Naive thymus-derived CD8-positive, alpha-beta T cell (primary cell): Measurements from ENCODE around the gene ZNF566. TPM values are rescaled to one million over a fixed set of nuclear protein-coding genes. Genes with fewer than 3 reads are reported as not detected.
"Not testable (repeated sequence)": the region's sequence is repeated elsewhere in the genome, so short reads cannot be mapped to it uniquely, and the experiment has no call there.

ENCODE experiments used
- ATAC-seq, 2 donors: fragments of 150-1000 bp; cut with Tn5 transposase in 1 of 2; sonication (Bioruptor Pico), chemical (Tn5 transposase) in 1 of 2; 1 replicate in 1 of 2; 2 replicates in 1 of 2; pipeline ENCODE4 v1.10.0; 2021; ENCODE audit warnings: mild to moderate bottlenecking in 2 of 2, moderate library complexity in 2 of 2
- POLR2A ChIA-PET: fragments of 350-600 bp; sonication (Branson Sonifier 250); formaldehyde crosslinking; loops from one replicate; lab custom pipeline; 2021; ENCODE audit warnings: antibody characterized with exemption; lab: Charles Lee
- DNase-seq, 10 donors: peaks; one replicate each; pipeline versions ENCODE4 v3.0.0 to v3.0.0-alpha.2; 2020 to 2022
- H3K27ac Mint-ChIP-seq, 10 donors: one replicate each; pipeline ENCODE4 v1.8.0; 2020 to 2022; ENCODE audit warnings: mild to moderate bottlenecking in 10 of 10, mixed read lengths in 10 of 10, moderate library complexity in 4 of 10, inconsistent platforms in 1 of 10
- H3K27me3 Mint-ChIP-seq, 5 donors: one replicate each; pipeline ENCODE4 v1.8.0; 2021 to 2022; ENCODE audit warnings: mixed read lengths in 5 of 5
- H3K36me3 Mint-ChIP-seq, 3 donors: one replicate each; pipeline ENCODE4 v1.8.0; 2020 to 2022; ENCODE audit warnings: mixed read lengths in 3 of 3, mild to moderate bottlenecking in 2 of 3, inconsistent platforms in 1 of 3
- H3K4me1 Mint-ChIP-seq, 4 donors: one replicate each; pipeline ENCODE4 v1.8.0; 2021 to 2022; ENCODE audit warnings: mixed read lengths in 4 of 4
- H3K4me3 Mint-ChIP-seq, 10 donors: one replicate each; pipeline ENCODE4 v1.8.0; 2020 to 2022; ENCODE audit warnings: mild to moderate bottlenecking in 10 of 10, mixed read lengths in 10 of 10, moderate library complexity in 6 of 10, inconsistent platforms in 1 of 10
- H3K9me3 Mint-ChIP-seq, 9 donors: one replicate each; pipeline ENCODE4 v1.8.0; 2020 to 2022; ENCODE audit warnings: mixed read lengths in 9 of 9, mild to moderate bottlenecking in 3 of 9, inconsistent platforms in 1 of 9, moderate library complexity in 1 of 9
- polyA plus RNA-seq, 3 donors: library from polyadenylated mRNA; unstranded; fragments of 300-500 nt; fragmentation: Illumina TruSeq; gene quantifications; one replicate each; pipeline ENCODE4 v1.2.3, GENCODE V29; 2021
- total RNA-seq, 8 experiments: library from RNA in 2 of 8; stranded (reverse) in 2 of 8; gene quantifications; one replicate each; pipeline ENCODE4 v1.2.3 and lab custom pipeline; 2021 to 2026

Gene ZNF566
- total and polyA plus RNA-seq, 5 experiments from 2014 or later = 9.0 to 24.2 (median 22.7) TPM

DNA sequence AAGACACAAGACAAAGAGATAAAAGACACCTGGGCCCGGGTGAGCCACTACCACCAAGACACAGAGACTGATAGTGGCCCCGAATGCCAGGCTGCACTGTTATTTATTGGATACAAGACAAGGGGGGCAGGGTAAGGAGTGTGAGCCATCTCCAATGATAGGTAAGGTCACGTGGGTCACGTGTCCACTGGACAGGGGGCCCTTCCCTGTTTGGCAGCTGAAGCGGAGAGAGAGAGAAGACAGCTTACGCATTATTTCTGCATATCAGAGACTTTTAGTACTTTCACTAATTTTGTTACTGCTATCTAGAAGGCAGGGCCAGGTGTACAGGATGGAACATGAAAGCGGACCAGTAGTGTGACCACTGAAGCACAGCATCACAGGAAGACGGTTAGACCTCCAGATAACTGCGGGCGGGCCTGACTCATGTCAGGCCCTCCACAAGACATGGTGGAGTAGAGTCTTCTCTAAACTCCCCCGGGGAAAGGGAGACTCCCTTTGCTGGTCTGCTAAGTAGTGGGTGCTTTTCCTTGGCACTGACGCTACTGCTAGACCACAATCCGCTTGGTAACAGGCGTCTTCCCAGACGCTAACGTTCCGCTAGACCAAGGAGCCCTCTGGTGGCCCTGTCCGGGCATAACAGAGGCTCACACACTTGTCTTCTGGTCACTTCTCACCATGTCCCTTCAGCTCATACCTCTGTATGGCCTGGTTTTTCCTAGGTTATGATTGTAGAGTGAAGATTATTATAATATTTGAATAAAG lies 3.5 kb upstream of the ZNF566 start:
- ATAC-seq, POLR2A ChIA-PET, H3K27me3 Mint-ChIP-seq: not testable (repeated sequence)
- H3K36me3 Mint-ChIP-seq = peaks cover 0 to 17% (median 10%) of the 10 kb centered on the region in 3 donors
- peak overlapping the region in 1 of 10 donors; percentile 10 for H3K4me3 Mint-ChIP-seq
- peaks cover 22 to 25% (median 24%) of the 10 kb centered on the region in 4 donors for H3K4me1 Mint-ChIP-seq
- H3K27ac Mint-ChIP-seq = peak overlapping the region in 1 of 10 donors; percentile 46
- DNase-seq = peak in 3 of 10 donors; percentile 4 to 62 (median 10)
- H3K9me3 Mint-ChIP-seq = peaks cover 0 to 54% (median 17%) of the 10 kb centered on the region in 9 donors

DNA sequence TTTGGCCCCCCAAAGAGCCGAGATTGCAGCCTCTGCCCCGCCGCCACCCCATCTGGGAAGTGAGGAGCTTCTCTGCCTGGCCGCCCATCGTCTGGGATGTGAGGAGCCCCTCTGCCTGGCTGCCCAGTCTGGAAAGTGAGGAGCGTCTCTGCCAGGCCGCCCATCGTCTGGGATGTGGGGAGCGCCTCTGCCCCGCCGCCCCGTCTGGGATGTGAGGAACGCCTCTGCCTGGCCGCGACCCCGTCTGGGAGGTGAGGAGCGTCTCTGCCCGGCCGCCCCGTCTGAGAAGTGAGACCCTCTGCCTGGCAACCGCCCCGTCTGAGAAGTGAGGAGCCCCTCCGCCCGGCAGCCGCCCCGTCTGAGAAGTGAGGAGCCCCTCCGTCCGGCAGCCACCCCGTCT lies 1.5 kb upstream of the ZNF566 start:
- Mint-ChIP-seq H3K4me3 (peak overlapping the region in 5 of 10 donors; percentile 31 to 99 (median 48)), H3K36me3 (peaks cover 9 to 17% (median 14%) of the 10 kb centered on the region in 3 donors), H3K4me1 (peaks cover 23 to 36% (median 33%) of the 10 kb centered on the region in 4 donors), H3K9me3 (peaks cover 0 to 48% (median 12%) of the 10 kb centered on the region in 9 donors), H3K27ac (peak overlapping the region in 3 of 10 donors; percentile 44 to 99 (median 60))
- ATAC-seq, DNase-seq, H3K27me3 Mint-ChIP-seq: not testable (repeated sequence)
- POLR2A ChIA-PET = interaction anchor here (2.3 kb wide), 1 partner anchor 38 kb away, joined by 32 read pairs; the partner anchor contains the start of gene ZNF260

DNA sequence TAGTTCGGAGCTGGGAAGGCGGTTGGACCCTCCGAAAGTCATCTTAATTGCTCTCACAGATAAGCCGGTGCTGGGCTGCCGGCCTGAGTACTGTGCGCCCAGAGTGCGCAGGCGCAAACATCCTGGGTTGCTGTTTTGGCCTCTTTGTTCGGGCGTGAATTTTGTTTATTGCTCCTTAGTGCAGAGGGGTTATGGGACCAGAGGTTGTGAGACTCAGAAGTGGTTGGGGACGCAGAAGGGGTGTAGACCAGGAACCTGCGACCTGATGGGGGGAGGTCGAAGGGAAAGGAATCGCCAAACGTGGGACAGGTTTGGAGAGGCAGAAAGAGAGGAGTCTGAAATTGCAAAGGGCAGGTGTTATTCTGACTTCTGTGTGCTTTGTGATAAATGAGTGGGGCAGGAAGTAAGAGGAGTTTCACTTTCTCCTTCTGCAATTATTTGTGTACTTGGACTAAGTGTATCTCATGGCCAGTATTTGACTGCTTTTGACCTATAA lies 607 bp upstream of the ZNF566 start:
- POLR2A ChIA-PET = interaction anchor here (0.9 to 2.3 kb wide), 18 partner anchors 12 to 1105 kb away, joined by 3 to 32 read pairs (median 6); partner anchors contain the start of genes THAP8, ZFP14, ZFP82 and ZNF146
- ATAC-seq (peak; percentile 51 to 69), DNase-seq (peak in 7 of 10 donors; percentile 55 to 84 (median 65))
- Mint-ChIP-seq H3K9me3 (peaks cover 0 to 48% (median 12%) of the 10 kb centered on the region in 9 donors), H3K27ac (peak overlapping the region; percentile 97 to 99 (median 99)), H3K27me3 (no peaks in the 10 kb centered on the region), H3K4me1 (peaks cover 23 to 36% (median 33%) of the 10 kb centered on the region in 4 donors), H3K36me3 (peaks cover 13 to 21% (median 15%) of the 10 kb centered on the region in 3 donors), H3K4me3 (peak overlapping the region; percentile 92 to 100 (median 98))

GRCh38 chr19:36488846-36489117 lies 579 bp downstream of the ZNF566 start:
- peaks cover 19 to 33% (median 20%) of the 10 kb centered on the region in 3 donors for H3K36me3 Mint-ChIP-seq
- POLR2A ChIA-PET = interaction anchor here (0.6 to 2.3 kb wide), 18 partner anchors 16 to 1106 kb away, joined by 3 to 32 read pairs (median 5); partner anchors contain the start of genes ZFP14, ZFP82, ZNF146 and ZNF260
- no peak for DNase-seq
- H3K4me3 Mint-ChIP-seq = peak overlapping the region; percentile 92 to 100 (median 98)
- H3K4me1 Mint-ChIP-seq = peaks cover 23 to 36% (median 33%) of the 10 kb centered on the region in 4 donors
- peaks cover 0 to 53% (median 15%) of the 10 kb centered on the region in 9 donors for H3K9me3 Mint-ChIP-seq
- H3K27me3 Mint-ChIP-seq = no peaks in the 10 kb centered on the region
- ATAC-seq = peak in 1 of 2 donors; percentile 34
- peak overlapping the region; percentile 97 to 99 (median 99) for H3K27ac Mint-ChIP-seq

DNA sequence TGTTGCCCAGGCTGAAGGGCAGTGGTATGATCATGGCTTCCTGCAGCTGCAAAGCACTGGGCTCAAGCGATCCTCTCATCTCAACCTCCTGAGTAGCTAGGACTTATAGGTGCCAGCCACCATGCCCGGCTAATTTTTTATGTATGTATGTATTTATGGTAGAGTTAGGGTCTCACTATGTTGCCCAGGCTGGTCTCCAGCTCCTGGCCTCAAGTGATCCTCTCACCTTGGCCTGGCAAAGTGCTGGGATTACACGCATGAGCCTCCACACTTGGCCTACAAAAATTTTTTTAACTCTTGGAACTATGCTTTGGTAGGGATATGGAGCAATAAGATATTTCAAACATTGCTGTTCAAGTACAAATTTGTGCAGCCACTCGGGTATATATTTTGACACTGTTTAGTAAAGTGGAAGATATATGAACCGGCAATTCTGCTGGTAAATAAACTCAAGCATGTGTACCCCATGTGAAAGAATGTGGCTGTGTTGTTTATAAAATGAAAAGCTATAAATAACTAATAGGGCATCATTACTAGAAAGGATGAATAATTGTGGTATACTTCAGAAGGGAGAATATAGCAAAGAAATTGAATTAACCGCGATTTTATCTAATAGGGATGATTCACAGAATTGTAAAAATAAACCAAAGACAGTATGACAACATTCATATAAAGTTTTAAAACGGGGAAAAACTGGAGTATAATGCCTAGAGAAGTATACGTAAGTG lies 1.1 kb downstream of the ZNF566 start:
- peaks cover 0 to 55% (median 15%) of the 10 kb centered on the region in 9 donors for H3K9me3 Mint-ChIP-seq
- peaks cover 23 to 37% (median 24%) of the 10 kb centered on the region in 3 donors for H3K36me3 Mint-ChIP-seq
- POLR2A ChIA-PET = interaction anchor here (0.6 to 2.3 kb wide), 12 partner anchors 40 to 1106 kb away, joined by 3 to 32 read pairs (median 8); partner anchors contain the start of genes ZFP14, ZFP82, ZNF146 and ZNF260
- peak overlapping the region; percentile 97 to 99 (median 99) for H3K27ac Mint-ChIP-seq
- DNase-seq = no peak
- peaks cover 23 to 36% (median 35%) of the 10 kb centered on the region in 4 donors for H3K4me1 Mint-ChIP-seq
- no peak for ATAC-seq
- peak overlapping the region; percentile 92 to 100 (median 98) for H3K4me3 Mint-ChIP-seq
- H3K27me3 Mint-ChIP-seq = no peaks in the 10 kb centered on the region

DNA sequence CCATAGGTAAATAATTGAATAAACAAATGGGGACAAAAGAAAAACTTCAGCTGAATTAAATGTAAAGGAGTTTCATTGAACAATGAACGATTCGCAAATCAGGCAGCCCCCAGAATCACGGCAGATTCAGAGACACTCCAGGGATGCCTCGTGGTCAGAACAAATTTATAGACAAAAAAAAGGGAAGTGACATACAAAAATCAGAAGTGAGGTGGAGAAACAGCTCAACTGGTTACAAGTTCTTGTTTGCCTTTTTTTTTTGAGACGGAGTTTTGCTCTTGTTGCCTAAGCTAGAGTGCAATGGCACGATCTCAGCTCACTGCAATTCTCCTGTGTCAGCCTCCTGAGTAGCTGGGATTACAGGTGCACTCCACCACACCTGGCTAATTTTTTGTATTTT lies 5.7 kb downstream of the ZNF566 start:
- no peak for ATAC-seq
- POLR2A ChIA-PET = interaction anchor here (0.9 kb wide), 1 partner anchor 66 kb away, joined by 3 read pairs; no protein-coding TSS in a partner anchor
- Mint-ChIP-seq H3K36me3 (peaks cover 41 to 67% (median 57%) of the 10 kb centered on the region in 3 donors), H3K27ac (no peak overlapping the region), H3K9me3 (peaks cover 0 to 75% (median 26%) of the 10 kb centered on the region in 9 donors), H3K4me1 (peaks cover 7 to 20% (median 19%) of the 10 kb centered on the region in 4 donors), H3K27me3 (no peaks in the 10 kb centered on the region), H3K4me3 (no peak overlapping the region)
- DNase-seq = no peak

DNA sequence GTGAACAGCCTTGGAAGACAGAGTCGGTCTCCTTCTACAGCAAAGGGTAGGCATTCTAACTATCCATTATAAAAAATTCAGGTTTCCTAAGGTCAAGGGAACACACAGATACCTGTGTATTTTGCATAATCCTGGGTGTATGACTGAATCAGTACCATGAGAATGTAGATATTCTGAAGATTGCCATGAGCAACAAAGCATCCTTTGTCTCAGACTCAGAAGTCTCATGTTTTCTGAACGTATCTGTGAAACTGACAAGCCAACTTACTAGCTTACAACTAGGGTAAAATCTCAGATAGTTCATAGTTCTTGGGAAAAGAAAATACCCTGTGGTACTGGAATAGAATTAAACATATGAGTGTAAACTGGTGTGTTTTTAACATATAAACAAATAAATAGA lies 6.5 kb downstream of the ZNF566 start:
- ATAC-seq (no peak), DNase-seq (no peak)
- Mint-ChIP-seq H3K4me3 (no peak overlapping the region), H3K4me1 (peaks cover 4 to 12% (median 11%) of the 10 kb centered on the region in 4 donors), H3K27ac (no peak overlapping the region), H3K36me3 (peaks cover 45 to 75% (median 63%) of the 10 kb centered on the region in 3 donors), H3K9me3 (peaks cover 0 to 80% (median 26%) of the 10 kb centered on the region in 9 donors), H3K27me3 (no peaks in the 10 kb centered on the region)
- POLR2A ChIA-PET = interaction anchor here (0.9 kb wide), 1 partner anchor 65 kb away, joined by 3 read pairs; no protein-coding TSS in a partner anchor

DNA sequence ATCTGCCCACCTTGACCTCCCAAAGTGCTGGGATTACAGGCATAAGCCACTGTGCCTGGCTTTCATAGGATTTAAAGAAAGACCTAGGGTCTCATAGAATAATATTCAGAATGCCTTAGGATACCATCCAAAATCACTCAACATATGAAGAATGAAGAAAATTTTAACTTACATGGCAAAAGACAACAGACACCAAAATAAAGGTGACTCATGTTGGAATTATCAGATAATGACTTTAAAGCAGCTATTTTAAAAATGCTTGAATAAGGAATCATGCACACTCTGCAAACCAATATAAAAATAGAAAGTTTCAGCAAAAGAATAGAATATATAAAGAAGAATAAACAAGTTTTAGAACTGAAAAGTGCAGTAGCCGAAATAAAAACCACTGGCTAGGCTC lies 29.3 kb downstream of the ZNF566 start:
- Mint-ChIP-seq H3K4me1 (no peaks in the 10 kb centered on the region), H3K27ac (no peak overlapping the region), H3K4me3 (no peak overlapping the region), H3K9me3 (peaks cover 22 to 95% (median 39%) of the 10 kb centered on the region in 9 donors), H3K36me3 (peaks cover 51 to 77% (median 53%) of the 10 kb centered on the region in 3 donors), H3K27me3 (no peaks in the 10 kb centered on the region)
- ATAC-seq (no peak), DNase-seq (no peak)
- POLR2A ChIA-PET = no interaction called here

- DNase-seq (no peak), ATAC-seq (no peak)
- no peaks in the 10 kb centered on the region for H3K4me1 Mint-ChIP-seq
- H3K27ac Mint-ChIP-seq = no peak overlapping the region
- H3K4me3 Mint-ChIP-seq = no peak overlapping the region
- peaks cover 25 to 98% (median 57%) of the 10 kb centered on the region in 9 donors for H3K9me3 Mint-ChIP-seq
- peaks cover 54 to 84% (median 65%) of the 10 kb centered on the region in 3 donors for H3K36me3 Mint-ChIP-seq
- H3K27me3 Mint-ChIP-seq = no peaks in the 10 kb centered on the region
- POLR2A ChIA-PET = no interaction called here
Observed at GRCh38 chr19:36456831-36457230, 32.5 kb downstream of the ZNF566 start.

GRCh38 chr19:36449059-36449670 lies 40.2 kb downstream of the ZNF566 start:
- Mint-ChIP-seq H3K27ac (no peak overlapping the region), H3K9me3 (peaks cover 7 to 98% (median 50%) of the 10 kb centered on the region in 9 donors), H3K4me3 (no peak overlapping the region), H3K27me3 (no peaks in the 10 kb centered on the region), H3K36me3 (peaks cover 51 to 89% (median 69%) of the 10 kb centered on the region in 3 donors), H3K4me1 (no peaks in the 10 kb centered on the region)
- POLR2A ChIA-PET = no interaction called here
- DNase-seq = no peak
- no peak for ATAC-seq

- Mint-ChIP-seq H3K27ac (peak overlapping the region in 1 of 10 donors; percentile 7), H3K9me3 (peaks cover 11 to 93% (median 30%) of the 10 kb centered on the region in 9 donors), H3K4me3 (no peak overlapping the region), H3K36me3 (peaks cover 4 to 38% (median 38%) of the 10 kb centered on the region in 3 donors), H3K27me3 (no peaks in the 10 kb centered on the region), H3K4me1 (peaks cover 0 to 2% (median 0%) of the 10 kb centered on the region in 4 donors)
- ATAC-seq (no peak), DNase-seq (no peak)
- POLR2A ChIA-PET = interaction anchor here (0.6 kb wide), 1 partner anchor 332 kb away, joined by 3 read pairs; no protein-coding TSS in a partner anchor
Observed at GRCh38 chr19:36441339-36441738, 48.0 kb downstream of the ZNF566 start.
